Measurements from ENCODE around the gene DOK6. TPM values are rescaled to one million over a fixed set of nuclear protein-coding genes. Genes with fewer than 3 reads are reported as not detected.

DOK6 gene
- total and polyA plus RNA-seq, 2 donors (not counting 1 experiment from before 2014, with no cell fraction given), result not detected

DNA sequence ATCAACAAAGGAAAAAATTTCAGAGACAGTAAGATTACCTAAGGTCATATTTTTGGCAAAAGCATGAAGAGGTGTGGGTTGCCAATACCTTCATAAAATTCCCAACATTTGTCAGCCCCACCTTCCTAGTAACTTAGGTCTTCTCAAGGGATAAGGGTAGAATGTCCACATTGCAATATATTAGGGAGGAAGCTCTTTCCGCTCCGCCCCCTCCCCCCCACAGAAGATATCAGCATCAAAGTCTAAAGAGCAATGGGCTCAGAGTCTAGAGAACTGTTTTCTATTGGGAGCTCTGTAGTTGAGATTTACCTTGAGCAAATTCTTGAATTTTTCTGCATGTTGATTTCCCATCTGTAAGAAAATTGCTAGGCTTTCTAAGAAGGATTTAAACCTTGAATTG, 346.7 kb downstream of the DOK6 start:
- ChIA-PET CTCF (no interaction called here), POLR2A (no interaction called here)
- WGBS (ENCODE audit: insufficient coverage), result no CpG with 5 or more reads among the region's 2 CpGs
- no peaks in the 10 kb centered on the region for H3K79me2 ChIP-seq (ENCODE audit: control insufficient read depth, insufficient read depth, low read length)
- H3K9ac ChIP-seq (ENCODE audit: low read length), result no peak overlapping the region
- no peaks in the 10 kb centered on the region for H3K9me3 ChIP-seq (ENCODE audit: control extremely low read depth in 1 of 3, control insufficient read depth in 2 of 3, insufficient read depth in 1 of 3, low read length in 2 of 3)
- no peaks in the 10 kb centered on the region for H3K4me1 Mint-ChIP-seq
- no peak overlapping the region for H3K27ac Mint-ChIP-seq
- H3K27me3 ChIP-seq (replicated peaks in 1 of 4; ENCODE audit: control extremely low read depth in 1 of 4, control insufficient read depth in 3 of 4, insufficient read depth in 4 of 4, low read length in 3 of 4), result no peaks in the 10 kb centered on the region
- DNase-seq (no peak), ATAC-seq (ENCODE audit: low read depth) (no peak)
- no peaks in the 10 kb centered on the region for H3K9me3 Mint-ChIP-seq (ENCODE audit: insufficient read depth)
- TF ChIP-seq, protein P1, sequence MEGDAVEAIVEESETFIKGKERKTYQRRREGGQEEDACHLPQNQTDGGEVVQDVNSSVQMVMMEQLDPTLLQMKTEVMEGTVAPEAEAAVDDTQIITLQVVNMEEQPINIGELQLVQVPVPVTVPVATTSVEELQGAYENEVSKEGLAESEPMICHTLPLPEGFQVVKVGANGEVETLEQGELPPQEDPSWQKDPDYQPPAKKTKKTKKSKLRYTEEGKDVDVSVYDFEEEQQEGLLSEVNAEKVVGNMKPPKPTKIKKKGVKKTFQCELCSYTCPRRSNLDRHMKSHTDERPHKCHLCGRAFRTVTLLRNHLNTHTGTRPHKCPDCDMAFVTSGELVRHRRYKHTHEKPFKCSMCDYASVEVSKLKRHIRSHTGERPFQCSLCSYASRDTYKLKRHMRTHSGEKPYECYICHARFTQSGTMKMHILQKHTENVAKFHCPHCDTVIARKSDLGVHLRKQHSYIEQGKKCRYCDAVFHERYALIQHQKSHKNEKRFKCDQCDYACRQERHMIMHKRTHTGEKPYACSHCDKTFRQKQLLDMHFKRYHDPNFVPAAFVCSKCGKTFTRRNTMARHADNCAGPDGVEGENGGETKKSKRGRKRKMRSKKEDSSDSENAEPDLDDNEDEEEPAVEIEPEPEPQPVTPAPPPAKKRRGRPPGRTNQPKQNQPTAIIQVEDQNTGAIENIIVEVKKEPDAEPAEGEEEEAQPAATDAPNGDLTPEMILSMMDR (IDR thresholded peaks at IDR 0.05), result no peak
- TF ChIP-seq EZH2 (IDR thresholded peaks at IDR 0.05; ENCODE audit: borderline replicate concordance, insufficient read depth, low read depth, low read length, poor library complexity, severe bottlenecking), result no peak
- no peak overlapping the region for H3K27ac ChIP-seq (ENCODE audit: low read length in 2 of 2)
- no peaks in the 10 kb centered on the region for H3K27me3 Mint-ChIP-seq
- no peaks in the 10 kb centered on the region for H4K20me1 ChIP-seq (ENCODE audit: control insufficient read depth, insufficient read depth, low read length, poor library complexity, severe bottlenecking)
- no peak overlapping the region for H3K4me2 ChIP-seq (replicated peaks; ENCODE audit: low read depth, low read length, poor library complexity, severe bottlenecking)
- H3K4me3 ChIP-seq (ENCODE audit: control extremely low read depth in 1 of 5, extremely low read depth in 1 of 5, insufficient read depth in 1 of 5, low read depth in 2 of 5, low read length in 4 of 5), result no peak overlapping the region
- intact Hi-C loops (cut with micrococcal nuclease), result no loop called here
- no peaks in the 10 kb centered on the region for H3K4me1 ChIP-seq (ENCODE audit: control insufficient read depth in 2 of 2, insufficient read depth in 2 of 2, low read length in 2 of 2)
- H3K36me3 ChIP-seq (replicated peaks in 1 of 2; ENCODE audit: control extremely low read depth in 1 of 2, control insufficient read depth in 1 of 2, extremely low read depth in 1 of 2, insufficient read depth in 2 of 2, low read length in 1 of 2), result no peaks in the 10 kb centered on the region
- H2AFZ ChIP-seq (ENCODE audit: insufficient read depth, low read depth, low read length, poor library complexity, severe bottlenecking), result no peak overlapping the region
- H3K4me3 Mint-ChIP-seq, result no peak overlapping the region

- Histone ChIP-seq H3K9ac (ENCODE audit: low read length) (no peak overlapping the region), H3K79me2 (ENCODE audit: control insufficient read depth, insufficient read depth, low read length) (no peaks in the 10 kb centered on the region), H3K36me3 (replicated peaks in 1 of 2; ENCODE audit: control extremely low read depth in 1 of 2, control insufficient read depth in 1 of 2, extremely low read depth in 1 of 2, insufficient read depth in 2 of 2, low read length in 1 of 2) (no peaks in the 10 kb centered on the region), H3K27me3 (replicated peaks in 1 of 4; ENCODE audit: control extremely low read depth in 1 of 4, control insufficient read depth in 3 of 4, insufficient read depth in 4 of 4, low read length in 3 of 4) (no peaks in the 10 kb centered on the region), H3K9me3 (ENCODE audit: control extremely low read depth in 1 of 3, control insufficient read depth in 2 of 3, insufficient read depth in 1 of 3, low read length in 2 of 3) (no peaks in the 10 kb centered on the region), H3K4me1 (ENCODE audit: control insufficient read depth in 2 of 2, insufficient read depth in 2 of 2, low read length in 2 of 2) (no peaks in the 10 kb centered on the region), H2AFZ (ENCODE audit: insufficient read depth, low read depth, low read length, poor library complexity, severe bottlenecking) (no peak overlapping the region), H3K27ac (ENCODE audit: low read length in 2 of 2) (no peak overlapping the region), H3K4me2 (replicated peaks; ENCODE audit: low read depth, low read length, poor library complexity, severe bottlenecking) (no peak overlapping the region), H4K20me1 (ENCODE audit: control insufficient read depth, insufficient read depth, low read length, poor library complexity, severe bottlenecking) (no peaks in the 10 kb centered on the region), H3K4me3 (ENCODE audit: control extremely low read depth in 1 of 5, extremely low read depth in 1 of 5, insufficient read depth in 1 of 5, low read depth in 2 of 5, low read length in 4 of 5) (no peak overlapping the region)
- CTCF ChIA-PET, result no interaction called here
- no peaks in the 10 kb centered on the region for H3K9me3 Mint-ChIP-seq (ENCODE audit: insufficient read depth)
- no peak overlapping the region for H3K4me3 Mint-ChIP-seq
- DNase-seq (no peak), ATAC-seq (ENCODE audit: low read depth) (no peak)
- 85% methylated on average over 1 of the region's 3 CpGs for WGBS (ENCODE audit: insufficient coverage)
- H3K27me3 Mint-ChIP-seq, result no peaks in the 10 kb centered on the region
- no peak overlapping the region for H3K27ac Mint-ChIP-seq
- TF ChIP-seq EZH2 (IDR thresholded peaks at IDR 0.05; ENCODE audit: borderline replicate concordance, insufficient read depth, low read depth, low read length, poor library complexity, severe bottlenecking), result no peak
- TF ChIP-seq, protein P1 (IDR thresholded peaks at IDR 0.05), result no peak
- intact Hi-C loops (cut with micrococcal nuclease), result no loop called here
- POLR2A ChIA-PET, result no interaction called here
- no peaks in the 10 kb centered on the region for H3K4me1 Mint-ChIP-seq
These were observed 352.2 kb downstream of the DOK6 start for GRCh38 chr18:69752737-69753380.

Measured in B cell (primary cell).